Sciatic nerve (tissue), 2 donors: ENCODE data around the gene SLA2. TPM values are rescaled to one million over a fixed set of nuclear protein-coding genes. Genes with fewer than 3 reads are reported as not detected.

ENCODE experiments used
- ATAC-seq: fragments of 200-7000 bp; cut with Tn5 transposase; one replicate; pipeline ENCODE4 v1.9.1; 2020; ENCODE audit warnings: mild to moderate bottlenecking, moderate library complexity
- DNase-seq: peaks from one replicate; pipeline ENCODE4 v3.0.0-alpha.2; 2020; ENCODE audit warnings: low spot score
- intact Hi-C: fragments of 100-400 bp; cut with DNase I; formaldehyde crosslinking; loops from one replicate; pipeline ENCODE4 v1.14.2; 2022
- total RNA-seq: library from RNA; stranded (reverse); fragmentation: NEBNext Ultra II Directional; extraction: Animal tissue kit (Norgen Biotek cat#: 25700); gene quantifications from one replicate; pipeline ENCODE4 v1.2.1, GENCODE V29; 2021
- donor health status: DM: no; HTN: no; CAD: no.
- donor health status: DM: no; HTN: no; CAD: no.

SLA2 gene
- total RNA-seq, 1 donor from 2014 or later: 0.49 TPM

DNA sequence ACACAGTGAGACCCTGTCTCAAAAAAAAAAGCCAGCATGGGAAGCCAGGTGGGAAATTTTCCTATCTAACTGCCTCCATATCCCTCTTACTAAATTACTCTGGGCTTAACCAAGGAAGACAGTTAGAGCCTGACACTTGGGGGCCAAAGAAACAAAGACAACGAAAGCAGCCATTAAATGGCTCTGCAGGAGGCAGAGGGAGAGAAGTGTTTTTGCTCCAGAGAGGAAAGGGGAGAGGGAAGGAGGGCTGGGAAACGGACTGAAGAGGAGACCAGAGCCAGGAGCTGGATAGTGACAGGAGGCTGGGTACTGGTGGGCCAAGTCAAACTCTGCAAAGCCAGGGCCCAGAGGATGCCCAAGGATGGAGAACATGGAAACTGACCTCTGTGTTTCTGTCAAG, 83.3 kb downstream of the SLA2 start:
- ATAC-seq: no peak
- intact Hi-C loops: no loop called here
- DNase-seq: no peak

Other genes starting within 250 kb of the SLA2 start
- 709 TPM for gene MYL9, start 104.7 kb downstream of the SLA2 start, total RNA-seq
- gene TGIF2, start 72.6 kb downstream of the SLA2 start, total RNA-seq: 25.3 TPM
- gene RAB5IF, start 40.4 kb downstream of the SLA2 start, total RNA-seq: 33.1 TPM
- 30.7 TPM for gene NDRG3, start 99.9 kb upstream of the SLA2 start, total RNA-seq
- gene DSN1, start 127.6 kb upstream of the SLA2 start, total RNA-seq: 7.2 TPM
- gene TLDC2, start 229.9 kb upstream of the SLA2 start, total RNA-seq: 0.31 TPM